Fibroblast of mammary gland (primary cell): ENCODE measurements around the gene LPP.

Experiments
- DNase-seq: peaks from one replicate; pipeline ENCODE4 v3.0.0-alpha.2; 2010; ENCODE audit warnings: low read depth
- H3K4me3 ChIP-seq: 2 replicates; pipeline ENCODE4 v1.5.1; 2011; ENCODE audit warnings: low read depth, mild to moderate bottlenecking, low read length, moderate library complexity; ENCODE audit not compliant: control insufficient read depth
- CTCF ChIP-seq: conservative IDR thresholded peaks from 2 replicates; pipeline ENCODE4 v1.5.1; 2011; ENCODE audit warnings: low read depth, low read length, inconsistent platforms; ENCODE audit not compliant: control insufficient read depth, insufficient read depth

Gene LPP

DNA sequence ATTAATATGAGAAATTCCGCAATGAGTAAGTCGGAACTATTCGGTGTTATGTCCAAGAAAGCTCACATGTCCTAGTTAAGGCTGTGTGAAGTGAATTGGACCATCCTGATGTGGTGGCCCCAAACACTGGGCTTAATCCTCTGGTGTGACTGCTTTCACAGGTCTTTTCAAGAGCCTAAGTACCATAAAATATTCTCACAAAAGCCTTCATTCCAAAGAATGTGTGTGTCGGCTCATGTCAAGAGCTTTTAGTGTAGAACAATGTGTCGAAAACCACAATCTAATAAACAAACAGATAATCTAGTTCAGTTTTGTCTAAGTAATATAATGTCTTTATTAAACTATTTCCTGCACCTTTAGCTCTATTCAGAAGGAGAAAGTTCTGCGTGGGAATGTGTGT lies 311.4 kb downstream of the LPP start:
- TF ChIP-seq CTCF = no peak
- DNase-seq = peak; percentile 27
- no peak overlapping the region for H3K4me3 ChIP-seq

- no peak overlapping the region for H3K4me3 ChIP-seq
- DNase-seq = no peak
- no peak for TF ChIP-seq CTCF
Measured at GRCh38 chr3:188468196-188468595, 314.2 kb downstream of the LPP start.

DNA sequence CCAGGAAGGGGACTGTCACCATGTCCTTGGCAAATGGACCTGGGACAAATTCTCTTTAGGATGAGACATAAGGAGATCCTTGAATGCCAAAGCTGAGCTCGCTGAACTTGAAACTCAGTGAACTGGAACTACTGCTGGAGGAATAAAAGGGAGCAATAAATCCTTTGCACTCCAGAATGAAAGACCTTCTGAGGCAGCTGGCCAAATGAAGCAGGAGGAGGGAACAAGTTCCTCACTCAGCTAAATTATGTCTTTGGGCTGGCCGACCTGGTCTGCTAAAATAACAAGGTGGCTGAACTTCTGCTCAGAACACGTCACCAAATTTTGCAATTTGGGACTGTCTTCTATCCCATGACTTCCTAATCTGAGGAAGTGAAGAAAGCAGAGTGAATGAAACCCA lies 314.7 kb downstream of the LPP start:
- TF ChIP-seq CTCF = no peak
- no peak overlapping the region for H3K4me3 ChIP-seq
- DNase-seq = peak; percentile 68

GRCh38 chr3:188469228-188469885 lies 315.4 kb downstream of the LPP start:
- peak; percentile 69 for DNase-seq
- H3K4me3 ChIP-seq = no peak overlapping the region
- TF ChIP-seq CTCF = no peak

DNA sequence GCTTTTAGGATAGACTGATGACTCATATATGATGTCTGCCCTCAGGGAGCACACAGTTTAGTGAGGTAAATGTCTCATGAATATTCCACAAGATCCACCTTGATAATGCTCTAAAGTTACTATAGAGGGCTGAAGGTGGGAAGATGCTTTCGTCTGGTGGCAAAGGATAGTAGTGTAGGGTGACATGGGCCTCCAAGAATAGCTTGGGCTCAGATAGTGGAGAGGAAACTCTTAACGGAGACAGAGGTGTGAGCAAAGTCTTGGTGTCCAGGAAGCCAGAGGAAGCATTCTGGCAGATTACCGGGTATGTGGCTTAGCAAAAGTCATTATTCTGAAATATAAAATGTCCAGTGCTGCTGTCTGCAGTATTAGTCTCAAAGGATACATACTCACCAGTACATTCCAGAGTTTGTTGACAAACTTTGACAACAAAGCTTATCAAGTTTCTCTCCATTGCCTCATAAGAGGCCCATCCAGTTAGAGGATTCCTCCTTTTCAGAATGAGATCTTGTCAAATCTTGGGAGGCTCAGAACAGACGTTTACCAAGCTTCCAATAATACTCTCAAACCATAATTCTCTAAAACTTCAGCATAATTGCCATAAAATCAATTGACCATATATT lies 316.7 kb downstream of the LPP start:
- TF ChIP-seq CTCF = no peak
- H3K4me3 ChIP-seq = no peak overlapping the region
- no peak for DNase-seq

DNA sequence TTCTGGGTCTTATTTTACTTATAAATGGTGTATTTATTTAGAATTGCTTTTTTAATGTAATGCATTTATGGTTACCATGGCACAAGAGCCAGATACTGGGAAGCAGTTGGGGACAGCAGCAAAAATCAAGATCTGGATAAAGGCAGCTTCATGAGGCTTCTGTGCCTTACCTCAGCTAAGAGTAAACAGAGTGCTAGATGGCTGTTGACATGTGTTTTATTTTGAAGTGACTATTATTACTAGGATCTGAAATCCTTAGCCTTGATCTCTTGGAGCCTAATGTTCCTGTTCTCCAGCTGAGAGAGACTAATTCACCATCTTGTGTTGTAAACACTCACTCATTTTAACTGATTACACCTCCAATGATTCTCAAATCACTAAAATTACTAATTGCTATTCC lies 317.8 kb downstream of the LPP start:
- H3K4me3 ChIP-seq = no peak overlapping the region
- no peak for TF ChIP-seq CTCF
- no peak for DNase-seq

DNA sequence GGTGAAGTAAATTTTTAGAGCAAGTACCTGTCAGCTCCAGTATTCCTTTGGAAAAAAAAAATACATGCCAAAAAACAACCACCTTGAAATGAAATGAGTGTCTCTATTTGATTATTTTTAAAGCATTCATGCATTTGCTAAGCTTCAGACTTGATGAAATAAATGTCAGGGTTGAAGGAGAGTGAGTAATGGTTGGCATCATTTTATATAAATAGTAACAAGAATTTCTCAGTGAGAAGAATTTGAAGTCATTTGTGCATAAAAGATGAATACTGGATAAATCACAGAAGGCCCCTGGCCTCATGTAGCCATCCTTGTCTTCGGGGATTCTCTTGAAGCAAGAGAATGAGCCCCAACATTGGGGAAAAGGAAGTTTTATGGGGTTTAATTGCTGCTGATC lies 318.4 kb downstream of the LPP start:
- DNase-seq = no peak

More for the DNA sequence above, 318.4 kb downstream of the LPP start:
- no peak overlapping the region for H3K4me3 ChIP-seq
- no peak for TF ChIP-seq CTCF
